ENCODE data around the gene HMOX2.
A peak's percentile ranks its signal among the peaks of the same experiment; 100 is the strongest.

Gene HMOX2

DNA sequence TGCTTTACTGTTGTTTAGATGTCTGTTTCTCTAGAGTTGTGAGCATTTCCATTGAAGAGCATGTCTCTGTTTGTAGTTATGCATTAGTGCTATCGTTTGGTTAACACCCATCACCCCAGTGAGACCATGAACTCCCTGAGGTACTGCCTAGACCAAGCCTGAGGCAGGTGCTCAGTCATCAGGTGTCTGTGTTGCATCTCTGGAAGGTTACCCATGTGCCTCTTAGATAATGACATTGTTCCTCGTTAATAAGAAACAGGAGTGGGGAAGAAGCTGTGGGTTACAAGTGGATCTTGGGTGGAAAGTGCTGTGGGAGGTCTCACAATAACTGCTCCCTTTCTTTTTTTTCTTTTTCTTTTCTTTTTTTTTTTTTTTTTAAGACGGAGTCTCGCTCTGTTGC, 32.2 kb upstream of the HMOX2 start:
- Mint-ChIP-seq H3K27me3 (ENCODE audit: low read depth) (no peaks in the 10 kb centered on the region), H3K4me1 (no peaks in the 10 kb centered on the region), H3K36me3 (ENCODE audit: low read depth) (peaks cover 73% of the 10 kb centered on the region), H3K9me3 (no peaks in the 10 kb centered on the region), H3K4me3 (no peak overlapping the region), H3K27ac (no peak overlapping the region)
- TF ChIP-seq, protein P1, sequence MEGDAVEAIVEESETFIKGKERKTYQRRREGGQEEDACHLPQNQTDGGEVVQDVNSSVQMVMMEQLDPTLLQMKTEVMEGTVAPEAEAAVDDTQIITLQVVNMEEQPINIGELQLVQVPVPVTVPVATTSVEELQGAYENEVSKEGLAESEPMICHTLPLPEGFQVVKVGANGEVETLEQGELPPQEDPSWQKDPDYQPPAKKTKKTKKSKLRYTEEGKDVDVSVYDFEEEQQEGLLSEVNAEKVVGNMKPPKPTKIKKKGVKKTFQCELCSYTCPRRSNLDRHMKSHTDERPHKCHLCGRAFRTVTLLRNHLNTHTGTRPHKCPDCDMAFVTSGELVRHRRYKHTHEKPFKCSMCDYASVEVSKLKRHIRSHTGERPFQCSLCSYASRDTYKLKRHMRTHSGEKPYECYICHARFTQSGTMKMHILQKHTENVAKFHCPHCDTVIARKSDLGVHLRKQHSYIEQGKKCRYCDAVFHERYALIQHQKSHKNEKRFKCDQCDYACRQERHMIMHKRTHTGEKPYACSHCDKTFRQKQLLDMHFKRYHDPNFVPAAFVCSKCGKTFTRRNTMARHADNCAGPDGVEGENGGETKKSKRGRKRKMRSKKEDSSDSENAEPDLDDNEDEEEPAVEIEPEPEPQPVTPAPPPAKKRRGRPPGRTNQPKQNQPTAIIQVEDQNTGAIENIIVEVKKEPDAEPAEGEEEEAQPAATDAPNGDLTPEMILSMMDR (IDR thresholded peaks at IDR 0.05; ENCODE audit: unreplicated experiment in 3 of 3) = no peak

DNA sequence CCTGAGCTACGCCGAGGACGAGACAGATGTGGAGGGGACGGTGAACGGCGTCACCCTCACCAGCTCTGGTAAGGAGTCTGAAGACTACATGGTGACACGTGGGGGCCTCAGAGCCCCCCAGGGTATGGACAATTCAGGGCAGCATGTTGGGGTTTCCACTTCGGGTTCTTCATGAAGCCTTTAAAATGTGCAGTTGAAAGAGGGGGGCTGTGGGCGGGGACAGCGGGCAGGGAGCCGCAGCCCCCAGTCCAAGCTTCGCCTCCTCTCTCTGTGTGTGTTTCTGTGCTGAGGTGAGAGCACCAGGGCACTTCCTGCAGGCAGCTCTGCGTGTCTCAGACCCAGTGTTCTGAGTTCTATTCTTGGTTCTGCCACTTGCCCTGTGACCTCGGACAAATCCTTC, 25.8 kb upstream of the HMOX2 start:
- Mint-ChIP-seq H3K4me1 (peaks cover 26% of the 10 kb centered on the region), H3K4me3 (no peak overlapping the region), H3K9me3 (no peaks in the 10 kb centered on the region), H3K27me3 (ENCODE audit: low read depth) (no peaks in the 10 kb centered on the region), H3K36me3 (ENCODE audit: low read depth) (peaks cover 55% of the 10 kb centered on the region), H3K27ac (peak overlapping the region in 2 of 3 experiments; percentile 42 to 73)
- TF ChIP-seq, protein P1 (IDR thresholded peaks at IDR 0.05; ENCODE audit: unreplicated experiment in 3 of 3) = no peak

DNA sequence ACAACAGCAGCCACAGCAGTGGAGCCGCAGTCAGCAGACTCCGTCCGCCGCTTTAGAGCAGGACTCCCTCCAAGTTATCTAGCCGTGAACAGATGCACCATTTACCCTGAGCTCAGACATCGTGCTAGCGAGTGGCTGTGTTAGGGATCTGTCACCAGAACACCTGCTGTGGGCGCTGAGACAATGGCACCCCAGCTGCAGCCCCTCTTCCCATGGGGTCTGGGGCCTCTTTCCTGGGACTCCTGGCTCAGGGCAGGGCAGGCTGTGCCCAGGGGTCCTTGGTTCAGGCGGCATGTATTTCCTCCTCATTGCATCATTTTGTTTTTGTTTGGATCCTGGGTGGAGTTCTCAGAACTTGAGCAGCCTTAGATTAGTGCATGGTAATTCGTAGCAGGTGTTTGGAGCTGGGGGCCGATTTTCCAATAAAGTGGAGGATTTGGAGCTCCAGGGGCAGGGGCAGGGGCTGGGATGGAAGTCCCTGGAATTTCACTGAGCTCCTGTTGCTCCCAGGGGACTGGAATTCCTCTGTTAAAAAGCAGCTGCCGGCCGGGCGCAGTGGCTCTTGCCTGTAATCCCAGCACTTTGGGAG, 25.2 kb upstream of the HMOX2 start:
- Mint-ChIP-seq H3K27me3 (ENCODE audit: low read depth) (no peaks in the 10 kb centered on the region), H3K4me1 (peaks cover 26% of the 10 kb centered on the region), H3K27ac (peak overlapping the region; percentile 53 to 73 (median 58)), H3K9me3 (no peaks in the 10 kb centered on the region), H3K4me3 (no peak overlapping the region), H3K36me3 (ENCODE audit: low read depth) (peaks cover 54% of the 10 kb centered on the region)
- TF ChIP-seq, protein P1 (IDR thresholded peaks at IDR 0.05; ENCODE audit: unreplicated experiment in 3 of 3) = no peak

DNA sequence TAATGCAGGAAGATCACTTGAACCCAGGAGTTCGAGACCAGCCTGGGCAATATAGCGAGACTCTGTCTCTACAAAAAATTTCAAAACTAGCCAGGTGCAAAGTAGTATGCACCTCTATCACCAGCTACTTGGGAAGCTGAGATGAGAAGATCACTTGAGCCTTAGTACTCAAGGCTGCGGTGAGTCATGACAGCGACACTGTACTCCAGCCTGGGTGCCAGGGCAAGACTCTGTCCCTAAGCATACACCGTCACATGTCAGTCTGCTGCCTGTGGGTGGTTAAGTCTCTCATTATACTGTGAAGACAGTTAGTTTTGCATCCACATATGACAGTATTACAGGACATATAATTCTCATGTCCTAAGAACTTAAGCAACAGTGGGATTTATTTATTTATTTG, 23.5 kb upstream of the HMOX2 start:
- no peaks in the 10 kb centered on the region for H3K9me3 Mint-ChIP-seq
- TF ChIP-seq, protein P1 (IDR thresholded peaks at IDR 0.05; ENCODE audit: unreplicated experiment in 3 of 3) = no peak
- H3K4me1 Mint-ChIP-seq = peaks cover 26% of the 10 kb centered on the region

DNA sequence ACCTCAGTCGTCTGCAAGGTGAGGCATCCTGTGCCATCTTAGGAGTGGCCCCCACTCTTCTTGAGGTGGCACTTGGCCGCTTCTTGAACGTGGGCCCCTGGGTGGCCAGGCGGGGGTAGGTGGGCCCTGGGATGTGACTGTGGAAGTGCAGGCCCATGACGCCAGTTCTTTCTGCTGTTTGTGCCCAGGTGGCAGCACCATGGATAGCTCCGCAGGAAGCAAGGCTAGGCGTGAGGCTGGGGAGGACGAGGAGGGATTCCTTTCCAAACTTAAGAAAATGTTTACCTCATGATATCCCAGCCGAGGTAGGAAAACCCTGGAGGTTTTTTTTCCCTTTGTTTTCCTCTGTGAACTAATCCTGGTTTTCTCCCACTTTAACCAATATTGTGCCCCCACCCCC, 21.6 kb upstream of the HMOX2 start:
- Mint-ChIP-seq H3K4me3 (no peak overlapping the region), H3K36me3 (ENCODE audit: low read depth) (peaks cover 42% of the 10 kb centered on the region), H3K27me3 (ENCODE audit: low read depth) (no peaks in the 10 kb centered on the region), H3K9me3 (no peaks in the 10 kb centered on the region), H3K4me1 (peaks cover 33% of the 10 kb centered on the region), H3K27ac (peak overlapping the region in 1 of 3 experiments; percentile 51)
- TF ChIP-seq, protein P1 (IDR thresholded peaks at IDR 0.05; ENCODE audit: unreplicated experiment in 3 of 3) = no peak

More for the DNA sequence above, 23.5 kb upstream of the HMOX2 start:
- no peaks in the 10 kb centered on the region for H3K27me3 Mint-ChIP-seq (ENCODE audit: low read depth)
- H3K27ac Mint-ChIP-seq = peak overlapping the region in 1 of 3 experiments; percentile 17
- H3K4me3 Mint-ChIP-seq = no peak overlapping the region
- peaks cover 46% of the 10 kb centered on the region for H3K36me3 Mint-ChIP-seq (ENCODE audit: low read depth)

DNA sequence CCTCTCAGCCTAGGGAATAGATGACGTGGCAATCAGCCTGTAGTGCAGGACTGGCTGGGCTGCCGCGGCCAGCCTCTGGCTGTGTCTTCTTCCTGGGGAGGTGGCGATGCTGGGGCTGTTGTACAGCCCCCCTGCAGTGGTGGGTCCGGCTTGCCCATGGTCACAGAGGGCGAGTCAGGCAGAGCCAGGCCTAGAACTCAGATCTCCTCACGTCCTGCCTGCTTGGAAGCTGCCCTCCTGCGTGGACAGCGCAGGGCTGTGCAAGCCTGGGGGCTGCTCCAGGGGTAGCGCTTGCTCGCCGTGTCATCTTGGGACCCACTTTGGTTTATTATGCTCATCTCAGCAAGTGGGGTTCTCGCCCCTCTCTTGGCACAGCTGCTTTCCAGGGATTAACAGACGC, 21.1 kb upstream of the HMOX2 start:
- Mint-ChIP-seq H3K27me3 (ENCODE audit: low read depth) (no peaks in the 10 kb centered on the region), H3K4me3 (no peak overlapping the region), H3K9me3 (no peaks in the 10 kb centered on the region), H3K36me3 (ENCODE audit: low read depth) (peaks cover 41% of the 10 kb centered on the region), H3K4me1 (peaks cover 33% of the 10 kb centered on the region), H3K27ac (no peak overlapping the region)
- TF ChIP-seq, protein P1 (IDR thresholded peaks at IDR 0.05; ENCODE audit: unreplicated experiment in 3 of 3) = no peak
